Activated naive CD4-positive, alpha-beta T cell treated with anti-CD3 and anti-CD28 coated beads, Interleukin-2, amount 50 U/mL, for 72 hours (primary cell): ENCODE results near the gene APELA. TPM values are rescaled to one million over a fixed set of nuclear protein-coding genes. Genes with fewer than 3 reads are reported as not detected.
"Not testable (repeated sequence)": the region's sequence is repeated elsewhere in the genome, so short reads cannot be mapped to it uniquely, and the experiment has no call there.

ENCODE experiments used
- ATAC-seq, 2 donors: fragments of 150-1000 bp; cut with Tn5 transposase; 2 replicates each; pipeline ENCODE4 v1.10.0; 2021; ENCODE audit warnings: mild to moderate bottlenecking in 2 of 2, moderate library complexity in 2 of 2
- DNase-seq, 2 donors: peaks; one replicate each; pipeline ENCODE4 v3.0.0; 2021 to 2022; ENCODE audit warnings: low spot score in 2 of 2
- H3K27ac Mint-ChIP-seq, 2 donors: one replicate each; pipeline ENCODE4 v1.8.0; 2022; ENCODE audit warnings: mild to moderate bottlenecking in 2 of 2, mixed read lengths in 2 of 2
- H3K36me3 Mint-ChIP-seq, 2 donors: one replicate each; pipeline ENCODE4 v1.8.0; 2022; ENCODE audit warnings: mixed read lengths in 2 of 2
- H3K9me3 Mint-ChIP-seq, 2 donors: one replicate each; pipeline ENCODE4 v1.8.0; 2022; ENCODE audit warnings: mixed read lengths in 2 of 2
- total RNA-seq, 2 donors: library from RNA; stranded (reverse); gene quantifications; one replicate each; pipeline ENCODE4 v1.2.3, GENCODE V29; 2022

APELA gene
- total RNA-seq, 2 donors from 2014 or later = not detected

DNA sequence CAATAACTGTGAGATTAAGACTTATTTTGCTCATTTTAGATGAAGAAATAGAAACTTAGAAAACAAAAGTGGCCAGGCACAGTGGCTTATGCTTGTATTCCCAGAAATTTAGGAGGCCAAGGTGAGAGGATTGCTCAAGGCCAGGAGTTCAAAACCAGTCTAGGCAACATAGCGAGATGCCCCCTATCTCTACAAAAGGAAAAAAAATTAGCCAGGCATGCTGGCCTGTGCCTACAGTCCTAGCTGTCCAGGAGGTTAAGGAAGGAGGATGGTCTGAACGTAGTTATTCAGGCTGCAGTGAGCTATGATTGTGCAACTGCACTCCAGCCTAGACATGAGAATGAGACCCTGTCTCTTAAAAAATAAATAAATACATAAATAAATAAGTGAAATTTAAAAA lies 28.0 kb downstream of the APELA start:
- Mint-ChIP-seq H3K27ac (no peak overlapping the region), H3K36me3 (no peaks in the 10 kb centered on the region), H3K9me3 (no peaks in the 10 kb centered on the region)
- ATAC-seq = no peak
- no peak for DNase-seq

GRCh38 chr4:164906368-164906767 lies 29.4 kb downstream of the APELA start:
- DNase-seq (no peak), ATAC-seq (no peak)
- no peak overlapping the region for H3K27ac Mint-ChIP-seq
- no peaks in the 10 kb centered on the region for H3K36me3 Mint-ChIP-seq
- H3K9me3 Mint-ChIP-seq = no peaks in the 10 kb centered on the region

- H3K27ac Mint-ChIP-seq, ATAC-seq, DNase-seq, H3K9me3 Mint-ChIP-seq, H3K36me3 Mint-ChIP-seq: not testable (repeated sequence)
Observed at GRCh38 chr4:164913506-164913905, 36.5 kb downstream of the APELA start.

DNA sequence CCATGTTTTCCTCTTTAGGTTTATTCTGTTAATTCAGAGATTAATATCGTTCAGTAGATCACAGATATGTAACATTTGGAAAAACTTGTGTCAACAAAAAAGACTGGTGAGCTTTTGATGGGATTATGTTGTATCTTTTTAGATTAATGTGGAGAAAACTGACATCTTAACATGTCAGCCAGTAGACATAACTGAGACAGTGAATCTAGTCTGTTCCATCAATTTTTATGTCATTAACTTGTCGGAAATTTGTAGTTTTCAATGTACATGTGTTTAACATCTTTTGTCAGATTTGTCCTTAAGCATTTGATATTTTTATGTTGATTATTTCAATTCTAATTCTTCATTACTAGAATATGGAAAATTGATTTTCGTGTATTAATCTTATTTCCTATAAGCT lies 42.0 kb downstream of the APELA start:
- H3K36me3 Mint-ChIP-seq = no peaks in the 10 kb centered on the region
- H3K9me3 Mint-ChIP-seq = no peaks in the 10 kb centered on the region
- no peak overlapping the region for H3K27ac Mint-ChIP-seq
- no peak for ATAC-seq
- no peak for DNase-seq

DNA sequence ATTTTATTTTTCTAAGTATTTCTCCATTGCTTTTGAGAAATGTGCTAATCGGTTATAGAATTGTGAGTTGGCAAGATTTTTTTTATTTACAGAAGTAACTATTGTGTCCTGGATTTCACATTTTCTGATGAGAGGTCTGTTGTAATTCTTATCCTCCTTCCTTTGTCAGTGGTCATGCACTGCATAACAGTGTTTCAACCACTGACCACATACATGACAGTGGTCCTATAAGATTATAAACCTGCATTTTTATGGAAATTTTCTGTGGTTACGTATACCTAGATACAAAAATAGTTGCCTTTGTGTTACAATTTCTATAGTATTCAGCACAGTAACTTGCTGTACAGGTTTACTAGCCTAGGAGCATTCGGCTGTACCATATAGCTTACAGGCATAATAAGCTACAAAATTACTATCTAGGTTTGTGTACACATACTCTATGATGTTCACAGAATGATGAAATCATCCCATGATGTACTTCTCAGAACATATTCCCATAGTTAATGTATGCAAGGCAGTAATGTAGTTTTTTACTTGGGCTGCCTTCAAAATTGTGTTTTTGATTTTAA lies 47.8 kb downstream of the APELA start:
- no peak overlapping the region for H3K27ac Mint-ChIP-seq
- ATAC-seq (no peak), DNase-seq (no peak)
- H3K36me3 Mint-ChIP-seq = no peaks in the 10 kb centered on the region
- H3K9me3 Mint-ChIP-seq = no peaks in the 10 kb centered on the region

- no peak for ATAC-seq
- Mint-ChIP-seq H3K9me3 (no peaks in the 10 kb centered on the region), H3K27ac (no peak overlapping the region), H3K36me3 (no peaks in the 10 kb centered on the region)
- DNase-seq = no peak
Observed at GRCh38 chr4:164926301-164926700, 49.3 kb downstream of the APELA start.

DNA sequence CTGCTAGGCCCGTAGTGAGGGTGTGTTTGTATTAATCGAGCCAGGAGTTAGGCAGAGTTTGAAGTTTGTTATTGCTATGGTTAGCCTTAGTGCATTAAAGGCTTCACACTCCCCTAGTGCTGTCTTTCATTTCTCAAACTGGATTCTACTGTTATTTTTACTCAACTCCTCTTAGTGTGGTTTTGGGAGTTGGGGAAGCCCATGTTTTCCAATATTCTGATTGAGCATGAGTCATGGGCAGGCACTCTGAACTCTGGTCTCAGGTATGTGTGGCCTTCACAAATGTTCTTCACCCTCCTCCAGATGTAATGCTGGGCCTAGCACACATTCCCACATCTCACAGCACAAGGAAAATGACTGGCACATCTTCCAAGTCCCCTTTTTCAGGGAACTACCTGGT lies 50.1 kb downstream of the APELA start:
- H3K9me3 Mint-ChIP-seq, DNase-seq, H3K36me3 Mint-ChIP-seq, ATAC-seq, H3K27ac Mint-ChIP-seq: not testable (repeated sequence)

DNA sequence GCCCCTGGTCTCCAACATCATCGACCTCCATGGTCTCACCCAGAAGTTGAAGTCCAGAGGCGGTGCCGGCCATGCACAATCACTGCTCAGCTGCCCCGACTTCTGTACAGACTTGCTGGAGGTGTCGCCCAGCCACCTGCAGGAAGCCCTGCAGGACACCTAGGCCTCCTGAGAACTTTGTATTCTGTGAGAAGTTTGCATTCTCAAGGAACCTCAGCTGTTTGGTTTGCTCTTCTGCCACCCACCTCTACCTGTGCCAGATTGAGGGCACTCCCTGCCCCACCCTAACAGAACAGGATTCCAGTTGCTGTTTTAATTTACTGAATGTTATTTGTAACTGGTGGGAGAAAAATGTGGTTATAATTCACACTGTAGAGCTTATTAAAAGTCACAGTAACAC lies 53.7 kb downstream of the APELA start:
- DNase-seq (no peak), ATAC-seq (no peak)
- Mint-ChIP-seq H3K36me3 (no peaks in the 10 kb centered on the region), H3K9me3 (no peaks in the 10 kb centered on the region), H3K27ac (no peak overlapping the region)

- ATAC-seq = no peak
- Mint-ChIP-seq H3K27ac (no peak overlapping the region), H3K9me3 (no peaks in the 10 kb centered on the region), H3K36me3 (no peaks in the 10 kb centered on the region)
- no peak for DNase-seq
Observed at GRCh38 chr4:164931551-164932324, 54.8 kb downstream of the APELA start.

DNA sequence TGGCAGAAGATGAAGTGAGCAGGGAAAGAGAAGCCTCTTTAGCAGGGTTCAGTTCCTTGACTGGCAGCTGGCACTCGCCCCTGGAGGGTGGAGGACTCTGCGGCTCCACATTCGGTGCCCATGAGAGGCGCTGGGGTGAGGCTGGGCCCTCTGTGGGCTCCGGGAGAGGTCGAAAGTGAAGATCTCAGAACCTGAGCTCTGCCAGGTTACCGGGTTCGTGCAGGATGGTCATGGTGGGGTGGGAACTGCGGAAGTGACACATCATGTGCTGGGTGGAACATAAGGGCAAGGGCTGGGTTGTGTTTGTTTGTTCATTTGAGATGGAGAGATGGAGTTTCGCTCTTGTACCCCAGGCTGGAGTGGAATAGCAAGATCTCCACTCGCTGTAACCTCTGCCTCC lies 56.3 kb downstream of the APELA start:
- ATAC-seq (no peak), DNase-seq (no peak)
- Mint-ChIP-seq H3K9me3 (no peaks in the 10 kb centered on the region), H3K27ac (no peak overlapping the region), H3K36me3 (no peaks in the 10 kb centered on the region)

DNA sequence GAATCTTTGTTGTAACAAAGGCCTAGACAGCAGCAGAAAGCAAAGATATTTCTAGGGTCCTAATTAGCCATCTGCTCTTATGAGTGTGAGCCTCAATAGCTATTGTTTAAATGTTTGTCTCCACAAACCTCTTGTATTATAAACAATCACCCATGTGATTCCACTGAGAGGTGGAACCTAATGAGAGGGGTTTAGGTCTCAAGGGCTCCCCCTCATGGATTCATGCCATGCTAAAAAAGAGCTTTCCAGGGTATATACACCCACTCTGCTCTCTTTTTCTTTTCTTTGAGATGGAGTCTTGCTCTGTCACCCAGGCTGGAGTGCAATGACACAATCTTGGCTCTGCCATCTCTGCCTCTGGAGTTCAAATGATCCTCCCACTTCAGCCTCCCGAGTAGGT lies 58.4 kb downstream of the APELA start:
- Mint-ChIP-seq H3K36me3 (no peaks in the 10 kb centered on the region), H3K9me3 (no peaks in the 10 kb centered on the region), H3K27ac (no peak overlapping the region)
- DNase-seq = no peak
- no peak for ATAC-seq

GRCh38 chr4:164935865-164936606 lies 59.1 kb downstream of the APELA start:
- H3K27ac Mint-ChIP-seq, H3K9me3 Mint-ChIP-seq, H3K36me3 Mint-ChIP-seq, DNase-seq, ATAC-seq: not testable (repeated sequence)

- DNase-seq (no peak), ATAC-seq (no peak)
- Mint-ChIP-seq H3K36me3 (no peaks in the 10 kb centered on the region), H3K27ac (no peak overlapping the region), H3K9me3 (peaks cover 0 to 5% of the 10 kb centered on the region in 2 donors)
Observed at GRCh38 chr4:164937576-164938270, 60.7 kb downstream of the APELA start.

DNA sequence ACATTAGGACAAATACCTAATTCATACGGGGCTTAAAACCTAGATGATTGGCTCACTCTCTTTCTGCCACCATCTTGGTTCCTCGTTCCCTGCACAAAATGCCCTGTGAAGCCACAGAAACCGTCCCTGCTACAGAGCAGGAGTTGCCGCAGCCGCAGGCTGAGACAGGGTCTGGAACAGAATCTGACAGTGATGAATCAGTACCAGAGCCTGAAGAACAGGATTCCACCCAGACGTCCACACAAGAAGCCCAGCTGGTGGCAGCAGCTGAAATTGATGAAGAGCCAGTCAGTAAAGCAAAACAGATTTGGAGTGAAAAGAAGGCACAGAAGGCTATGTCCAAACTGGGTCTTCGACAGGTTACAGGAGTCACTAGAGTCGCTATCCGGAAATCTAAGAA lies 66.2 kb downstream of the APELA start:
- H3K36me3 Mint-ChIP-seq = no peaks in the 10 kb centered on the region
- no peak for DNase-seq
- peaks cover 0 to 5% of the 10 kb centered on the region in 2 donors for H3K9me3 Mint-ChIP-seq
- no peak for ATAC-seq
- no peak overlapping the region for H3K27ac Mint-ChIP-seq

GRCh38 chr4:164945146-164945545 lies 68.2 kb downstream of the APELA start:
- ATAC-seq (no peak), DNase-seq (no peak)
- H3K36me3 Mint-ChIP-seq = no peaks in the 10 kb centered on the region
- peaks cover 0 to 5% of the 10 kb centered on the region in 2 donors for H3K9me3 Mint-ChIP-seq
- H3K27ac Mint-ChIP-seq = no peak overlapping the region

DNA sequence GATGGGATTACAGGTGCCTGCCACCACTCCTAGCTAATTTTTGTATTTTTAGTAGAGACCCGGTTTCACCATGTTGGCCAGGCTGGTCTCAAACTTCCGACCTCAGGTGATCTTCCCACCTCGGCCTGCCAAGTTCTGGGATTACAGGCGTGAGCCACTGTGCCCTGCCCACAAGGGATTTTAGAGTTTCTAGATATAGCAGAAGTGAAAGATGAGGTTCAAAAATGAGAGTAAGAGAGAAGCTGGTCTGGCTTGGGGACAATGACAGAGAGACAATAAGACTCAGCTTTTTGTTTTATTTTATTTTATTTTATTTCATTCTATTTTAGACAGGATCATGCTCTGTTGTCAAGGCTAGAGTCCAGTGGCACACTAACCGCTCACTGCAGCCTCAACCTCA lies 69.8 kb downstream of the APELA start:
- no peak overlapping the region for H3K27ac Mint-ChIP-seq

More for the DNA sequence above, 69.8 kb downstream of the APELA start:
- DNase-seq (no peak), ATAC-seq (no peak)
- Mint-ChIP-seq H3K36me3 (no peaks in the 10 kb centered on the region), H3K9me3 (peaks cover 0 to 4% of the 10 kb centered on the region in 2 donors)
